ENCODE data around the gene HYKK.
"Not testable (repeated sequence)": the region's sequence is repeated elsewhere in the genome, so short reads cannot be mapped to it uniquely, and the experiment has no call there.

Gene HYKK

GRCh38 chr15:78524230-78524629 lies 16.9 kb downstream of the HYKK start:
- no peak overlapping the region for H3K27ac ChIP-seq
- no peak overlapping the region for H3K4me3 ChIP-seq
- DNase-seq (ENCODE audit: low spot score): no peak
- no peak for TF ChIP-seq CTCF (IDR thresholded peaks at IDR 0.05)

- DNase-seq (ENCODE audit: low spot score): no peak
- Histone ChIP-seq H3K4me3 (no peak overlapping the region), H3K27ac (no peak overlapping the region)
- TF ChIP-seq CTCF (IDR thresholded peaks at IDR 0.05): no peak
These were observed 19.9 kb downstream of the HYKK start for GRCh38 chr15:78527325-78527724.

- DNase-seq (ENCODE audit: low spot score): no peak
- no peak overlapping the region for H3K27ac ChIP-seq
- H3K4me3 ChIP-seq: no peak overlapping the region
- TF ChIP-seq CTCF (IDR thresholded peaks at IDR 0.05): no peak
These were observed 26.0 kb downstream of the HYKK start for GRCh38 chr15:78533331-78533730.

GRCh38 chr15:78536134-78536533 lies 28.8 kb downstream of the HYKK start:
- no peak for TF ChIP-seq CTCF (IDR thresholded peaks at IDR 0.05)
- Histone ChIP-seq H3K27ac (no peak overlapping the region), H3K4me3 (no peak overlapping the region)
- no peak for DNase-seq (ENCODE audit: low spot score)

GRCh38 chr15:78537266-78537905 lies 30.0 kb downstream of the HYKK start:
- Histone ChIP-seq H3K27ac (no peak overlapping the region), H3K4me3 (no peak overlapping the region)
- TF ChIP-seq CTCF (IDR thresholded peaks at IDR 0.05): no peak
- DNase-seq (ENCODE audit: low spot score): no peak

- Histone ChIP-seq H3K4me3 (no peak overlapping the region), H3K27ac (no peak overlapping the region)
- no peak for DNase-seq (ENCODE audit: low spot score)
- TF ChIP-seq CTCF (IDR thresholded peaks at IDR 0.05): no peak
These were observed 31.0 kb downstream of the HYKK start for GRCh38 chr15:78538358-78538757.

- DNase-seq (ENCODE audit: low spot score): not testable (repeated sequence)
- peak overlapping the region; percentile 96 to 98 for H3K27ac ChIP-seq
- H3K4me3 ChIP-seq: peak overlapping the region; percentile 95
These were observed 32.2 kb downstream of the HYKK start for GRCh38 chr15:78539464-78540140.

Measured in coronary artery (tissue), 2 donors.